Loucy (cell line): ENCODE measurements around the gene APLP2.

Experiments
- H2AFZ ChIP-seq: fragments of 200-600 bp; sonication (generic); 2 replicates; pipeline ENCODE4 v1.6.0; 2016; ENCODE audit warnings: antibody characterized with exemption, mild to moderate bottlenecking, low read length, moderate library complexity
- H3F3A ChIP-seq: fragments of 200-600 bp; 2 replicates; pipeline ENCODE4 v1.6.0; 2016; ENCODE audit warnings: antibody characterized with exemption, low read depth, mild to moderate bottlenecking
- H3K27me3 ChIP-seq: fragments of 200-600 bp; sonication (generic); 2 replicates; pipeline ENCODE4 v1.6.1; 2014; ENCODE audit warnings: low read length, mild to moderate bottlenecking; ENCODE audit not compliant: insufficient read depth, poor library complexity, severe bottlenecking
- H3K36me3 ChIP-seq: fragments of 200-600 bp; sonication (generic); 2 replicates; pipeline ENCODE4 v1.6.1; 2016; ENCODE audit warnings: low read length; ENCODE audit not compliant: insufficient read depth
- H3K4me1 ChIP-seq: fragments of 200-600 bp; sonication (generic); 2 replicates; pipeline ENCODE4 v1.5.1; 2014; ENCODE audit warnings: low read length, mild to moderate bottlenecking; ENCODE audit not compliant: insufficient read depth, poor library complexity, severe bottlenecking
- H3K4me2 ChIP-seq: fragments of 200-600 bp; sonication (generic); 2 replicates; pipeline ENCODE4 v1.6.0; 2014; ENCODE audit warnings: antibody characterized with exemption, low read length, low read depth, mild to moderate bottlenecking; ENCODE audit not compliant: poor library complexity, severe bottlenecking
- H3K4me3 ChIP-seq: fragments of 200-600 bp; sonication (generic); 2 replicates; pipeline ENCODE4 v1.5.1; 2014; ENCODE audit warnings: low read length, mild to moderate bottlenecking, mixed read lengths; ENCODE audit not compliant: poor library complexity, severe bottlenecking
- H3K79me2 ChIP-seq: fragments of 200-600 bp; sonication (generic); 2 replicates; pipeline ENCODE4 v1.6.1; 2014; ENCODE audit warnings: low read length; ENCODE audit not compliant: insufficient read depth
- H3K9ac ChIP-seq: fragments of 200-600 bp; sonication (generic); 2 replicates; pipeline ENCODE4 v1.6.0; 2014; ENCODE audit warnings: mild to moderate bottlenecking, low read depth, low read length, moderate library complexity; ENCODE audit not compliant: poor library complexity, severe bottlenecking
- H3K9me2 ChIP-seq: fragments of 200-600 bp; sonication (generic); replicated peaks from 2 replicates; pipeline ENCODE4 v1.6.1; 2016; ENCODE audit warnings: low read depth, low read length, mixed read lengths
- H3K9me3 ChIP-seq: fragments of 200-600 bp; sonication (generic); 2 replicates; pipeline ENCODE4 v1.6.1; 2014; ENCODE audit warnings: mild to moderate bottlenecking, antibody characterized with exemption, low read length, low read depth; ENCODE audit not compliant: insufficient read depth
- H4K20me1 ChIP-seq: fragments of 200-600 bp; sonication (generic); 2 replicates; pipeline ENCODE4 v1.6.0; 2014; ENCODE audit warnings: antibody characterized with exemption, low read length, mild to moderate bottlenecking; ENCODE audit not compliant: insufficient read depth, poor library complexity, severe bottlenecking
- CTCF ChIP-seq: fragments of 200-600 bp; sonication (generic); conservative IDR thresholded peaks from 2 replicates; pipeline ENCODE4 v1.5.1; 2014; ENCODE audit warnings: mild to moderate bottlenecking, antibody characterized with exemption, low read length
- EZH2phosphoT487 ChIP-seq: fragments of 200-600 bp; IDR thresholded peaks from 2 replicates; pipeline ENCODE4 v1.6.1; 2018; ENCODE audit warnings: antibody characterized with exemption, mild to moderate bottlenecking, moderate library complexity, borderline replicate concordance

Gene APLP2

GRCh38 chr11:130066338-130066737 lies 3.4 kb upstream of the APLP2 start:
- peaks cover 9% of the 10 kb centered on the region for H3K4me1 ChIP-seq
- no peak overlapping the region for H2AFZ ChIP-seq
- peaks cover 5% of the 10 kb centered on the region for H4K20me1 ChIP-seq
- H3K9me2 ChIP-seq = no peaks in the 10 kb centered on the region
- no peaks in the 10 kb centered on the region for H3K27me3 ChIP-seq
- no peak overlapping the region for H3K4me3 ChIP-seq
- TF ChIP-seq CTCF (no peak), EZH2phosphoT487 (no peak)
- H3F3A ChIP-seq = no peaks in the 10 kb centered on the region
- H3K36me3 ChIP-seq = no peaks in the 10 kb centered on the region
- peaks cover 12% of the 10 kb centered on the region for H3K79me2 ChIP-seq
- H3K4me2 ChIP-seq = no peak overlapping the region
- H3K9me3 ChIP-seq = no peaks in the 10 kb centered on the region
- H3K9ac ChIP-seq = no peak overlapping the region

- H3K36me3 ChIP-seq = no peaks in the 10 kb centered on the region
- no peaks in the 10 kb centered on the region for H3K9me2 ChIP-seq
- H3K27me3 ChIP-seq = no peaks in the 10 kb centered on the region
- H3K4me1 ChIP-seq = peaks cover 22% of the 10 kb centered on the region
- peak overlapping the region; percentile 87 for H3K4me3 ChIP-seq
- TF ChIP-seq EZH2phosphoT487 = no peak
- H3K9ac ChIP-seq = peak overlapping the region; percentile 74
- H2AFZ ChIP-seq = peak overlapping the region; percentile 93
- H4K20me1 ChIP-seq = peaks cover 25% of the 10 kb centered on the region
- H3K9me3 ChIP-seq = no peaks in the 10 kb centered on the region
- peaks cover 35% of the 10 kb centered on the region for H3K79me2 ChIP-seq
- no peaks in the 10 kb centered on the region for H3F3A ChIP-seq
- peak overlapping the region; percentile 76 for H3K4me2 ChIP-seq
These were observed 1.1 kb upstream of the APLP2 start for GRCh38 chr11:130068546-130068985.

- peak overlapping the region; percentile 76 for H3K4me2 ChIP-seq
- H3K79me2 ChIP-seq = peaks cover 40% of the 10 kb centered on the region
- H3F3A ChIP-seq = no peaks in the 10 kb centered on the region
- no peaks in the 10 kb centered on the region for H3K9me3 ChIP-seq
- H3K4me3 ChIP-seq = peak overlapping the region; percentile 87
- peaks cover 25% of the 10 kb centered on the region for H3K4me1 ChIP-seq
- H2AFZ ChIP-seq = peak overlapping the region; percentile 93
- no peaks in the 10 kb centered on the region for H3K27me3 ChIP-seq
- no peaks in the 10 kb centered on the region for H3K36me3 ChIP-seq
- H3K9me2 ChIP-seq = no peaks in the 10 kb centered on the region
- peak overlapping the region; percentile 74 for H3K9ac ChIP-seq
- no peak for TF ChIP-seq EZH2phosphoT487
- TF ChIP-seq CTCF = no peak
- H4K20me1 ChIP-seq = peaks cover 30% of the 10 kb centered on the region
These were observed 572 bp upstream of the APLP2 start for GRCh38 chr11:130068986-130069658.
